ENCODE measurements around the gene KIRREL1.

KIRREL1 gene

DNA sequence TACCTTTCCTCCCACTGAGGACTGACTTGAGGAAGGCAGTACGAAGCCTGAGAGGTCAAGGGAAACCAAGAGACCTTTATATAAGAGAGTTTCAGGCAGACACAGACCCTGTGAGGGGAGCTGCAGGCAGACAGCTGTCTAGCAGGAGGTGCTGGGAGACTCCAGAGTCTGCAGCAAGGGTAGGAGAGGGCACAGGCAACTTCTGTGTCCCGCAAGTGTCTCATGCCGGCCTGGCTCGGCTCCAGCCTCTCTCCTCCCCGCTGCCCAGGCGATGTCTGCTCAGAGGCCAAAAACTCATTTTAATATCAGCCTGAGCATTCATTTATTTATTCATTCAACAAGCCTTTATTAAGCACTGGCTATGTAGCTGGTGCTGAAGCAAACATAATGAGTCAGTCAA, 83.0 kb downstream of the KIRREL1 start:
- DNase-seq (ENCODE audit: extremely low read depth, low read depth) = no peak
- no peak for TF ChIP-seq CTCF (IDR thresholded peaks at IDR 0.05; ENCODE audit: low read depth, low read length)

- no peak for DNase-seq (ENCODE audit: extremely low read depth, low read depth)
- TF ChIP-seq CTCF (IDR thresholded peaks at IDR 0.05; ENCODE audit: low read depth, low read length) = no peak
Measured at GRCh38 chr1:158077411-158078256, 84.2 kb downstream of the KIRREL1 start.

DNA sequence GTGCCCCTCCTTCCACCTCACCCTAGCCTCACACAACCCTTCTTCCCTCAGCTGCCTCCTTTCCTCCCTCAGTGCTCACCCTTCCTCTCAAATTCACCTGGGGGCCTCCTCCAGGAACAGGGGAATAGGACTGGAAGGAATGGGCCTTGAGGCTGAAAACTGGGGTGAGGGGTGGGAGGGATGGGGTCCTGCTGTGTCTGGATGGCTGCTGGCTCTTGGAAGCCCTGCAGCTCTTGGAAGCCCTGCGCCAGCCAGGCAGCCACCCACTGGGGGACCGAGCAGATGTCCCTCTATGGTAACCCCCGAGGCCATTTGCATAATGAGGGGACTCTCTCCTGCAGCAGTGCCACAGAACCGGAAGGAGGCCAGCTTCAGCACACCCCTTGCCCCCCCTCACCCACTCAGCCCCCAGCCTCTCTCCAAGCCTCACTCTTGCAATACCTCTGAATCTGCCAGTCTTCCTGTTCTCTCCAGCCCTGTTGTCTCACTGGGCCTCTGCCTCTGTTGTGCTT, 85.2 kb downstream of the KIRREL1 start:
- no peak for DNase-seq (ENCODE audit: extremely low read depth, low read depth)
- TF ChIP-seq CTCF (IDR thresholded peaks at IDR 0.05; ENCODE audit: low read depth, low read length) = no peak

DNA sequence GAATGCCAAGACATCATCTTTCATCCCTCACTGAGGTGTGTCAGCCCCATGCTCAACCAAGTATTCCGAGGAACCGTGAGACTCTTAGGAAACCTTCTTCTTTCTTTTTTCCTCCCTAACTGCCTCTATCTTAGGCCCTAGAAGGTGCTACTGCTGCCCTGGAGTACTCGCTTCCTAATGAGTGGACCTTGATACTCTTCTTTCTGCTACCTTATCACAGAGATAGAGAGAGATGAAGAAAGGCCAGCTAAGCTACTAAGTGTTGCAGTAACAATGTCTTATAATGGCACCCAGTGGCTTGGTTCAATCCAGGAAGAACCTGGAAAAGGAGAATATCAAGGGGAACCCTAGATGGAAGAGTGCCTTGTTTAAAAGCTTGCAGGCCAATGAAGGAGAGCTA, 86.6 kb downstream of the KIRREL1 start:
- no peak for DNase-seq (ENCODE audit: extremely low read depth, low read depth)
- no peak for TF ChIP-seq CTCF (IDR thresholded peaks at IDR 0.05; ENCODE audit: low read depth, low read length)

GRCh38 chr1:158084336-158084735, 90.9 kb downstream of the KIRREL1 start:
- no peak for TF ChIP-seq CTCF (IDR thresholded peaks at IDR 0.05; ENCODE audit: low read depth, low read length)
- no peak for DNase-seq (ENCODE audit: extremely low read depth, low read depth)

DNA sequence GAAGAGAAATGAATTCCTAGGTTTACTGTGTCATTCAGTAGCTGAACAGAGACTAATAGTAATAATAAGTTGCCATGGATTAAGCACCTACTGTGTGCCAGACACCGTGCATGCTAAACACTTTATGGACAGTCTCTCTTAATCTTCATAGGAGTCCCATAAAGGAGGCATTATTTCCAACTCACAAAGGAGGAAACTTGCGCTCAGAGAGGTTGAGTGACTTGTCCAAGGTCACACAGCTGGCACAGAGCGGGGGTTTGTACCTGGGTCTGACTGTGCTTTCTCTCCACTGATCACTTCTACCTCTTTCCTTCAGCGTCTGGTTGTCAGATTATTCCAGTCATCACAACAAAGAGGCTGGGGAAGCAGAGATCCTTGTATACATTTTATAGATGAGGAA, 91.3 kb downstream of the KIRREL1 start:
- no peak for DNase-seq (ENCODE audit: extremely low read depth, low read depth)
- TF ChIP-seq CTCF (IDR thresholded peaks at IDR 0.05; ENCODE audit: low read depth, low read length) = no peak

GRCh38 chr1:158087320-158087927, 94.0 kb downstream of the KIRREL1 start:
- peak; percentile 34 for DNase-seq (ENCODE audit: extremely low read depth, low read depth)
- TF ChIP-seq CTCF (IDR thresholded peaks at IDR 0.05; ENCODE audit: low read depth, low read length) = peak; percentile 95

All from AG09319 (cell line).